Sigmoid colon (tissue), 7 donors: Measurements from ENCODE around the gene C2. TPM values are rescaled to one million over a fixed set of nuclear protein-coding genes. Genes with fewer than 3 reads are reported as not detected.
A peak's percentile ranks its signal among the peaks of the same experiment; 100 is the strongest.

Source experiments
- DNase-seq: peaks from one replicate; pipeline ENCODE4 v3.0.0-alpha.2; 2019
- H3K27ac ChIP-seq, 4 donors: fragments of 200-600 bp; sonication (generic); one replicate each; pipeline ENCODE4 v1.5.1; 2016 to 2019; ENCODE audit warnings: mild to moderate bottlenecking in 1 of 4
- H3K27me3 ChIP-seq, 3 donors: fragments of 200-600 bp; sonication (generic); one replicate each; pipeline ENCODE4 v1.5.1; 2019; ENCODE audit warnings: mild to moderate bottlenecking in 1 of 3
- H3K36me3 ChIP-seq, 4 donors: fragments of 200-600 bp; sonication (generic); one replicate each; pipeline ENCODE4 v1.5.1; 2016 to 2019
- H3K4me1 ChIP-seq, 4 donors: fragments of 200-600 bp; sonication (generic); one replicate each; pipeline ENCODE4 v1.5.1; 2017 to 2019
- H3K4me3 ChIP-seq, 4 donors: fragments of 200-600 bp; sonication (generic); one replicate each; pipeline ENCODE4 v1.5.1; 2017 to 2019; ENCODE audit warnings: mild to moderate bottlenecking in 2 of 4, moderate library complexity in 1 of 4
- H3K9me3 ChIP-seq, 4 donors: fragments of 200-600 bp in 3 of 4; sonication (generic) in 3 of 4; one replicate each; pipeline versions ENCODE4 v1.5.1 to v1.6.1; 2013 to 2019
- EP300 ChIP-seq, 4 donors: sonication (generic); formaldehyde crosslinking; IDR thresholded peaks; one replicate each; pipeline ENCODE4 v1.6.1; 2017; ENCODE audit warnings: antibody characterized with exemption in 4 of 4
- POLR2A ChIP-seq, 2 donors: fragments of 450-650 bp; IDR thresholded peaks; one replicate each; pipeline ENCODE4 v1.6.1; 2016; ENCODE audit warnings: antibody characterized with exemption in 2 of 2, mild to moderate bottlenecking in 2 of 2, moderate library complexity in 2 of 2
- POLR2AphosphoS5 ChIP-seq, 4 donors: sonication (generic); formaldehyde crosslinking; IDR thresholded peaks; one replicate each; pipeline ENCODE4 v1.6.1; 2017; ENCODE audit warnings: antibody characterized with exemption in 4 of 4
- WGBS, 2 donors: extraction: QIAGEN DNeasy Blood & Tissue Kit; methylation state at CpG; one replicate each; pipeline ENCODE4 v1.1.7; 2013; 5-methylcytosine and 5-hydroxymethylcytosine counted together
- intact Hi-C: fragments of 100-400 bp; cut with DNase I; formaldehyde crosslinking; loops from one replicate; pipeline ENCODE4 v1.15.1; 2023
- polyA plus RNA-seq, 3 donors: library from polyadenylated mRNA; stranded (reverse); fragments of 200-250 nt; gene quantifications; one replicate each; pipeline ENCODE4 v1.2.3, GENCODE V29; 2013
- total RNA-seq, 4 donors: library from RNA; depleted of rRNA; stranded (reverse); fragments of >200 nt; gene quantifications; one replicate each; pipeline ENCODE4 v1.1.0, GENCODE V29; 2016
- TF ChIP-seq, protein P1 (sequence below), 4 experiments: fragments of 450-650 bp in 3 of 4; fragments of 200-600 bp in 1 of 4; IDR thresholded peaks; one replicate each; pipeline ENCODE4 v1.5.1; 2016 to 2019; ENCODE audit warnings: antibody characterized with exemption in 4 of 4, mild to moderate bottlenecking in 3 of 4, moderate library complexity in 2 of 4
- donor health status: healthy with polysubstance abuse.
- donor health status: Bipolar disorder and iron deficiency.
- donor health status: healthy.

C2 gene
- total and polyA plus RNA-seq, 7 donors: 4.9 to 39.2 (median 15.7) TPM

DNA sequence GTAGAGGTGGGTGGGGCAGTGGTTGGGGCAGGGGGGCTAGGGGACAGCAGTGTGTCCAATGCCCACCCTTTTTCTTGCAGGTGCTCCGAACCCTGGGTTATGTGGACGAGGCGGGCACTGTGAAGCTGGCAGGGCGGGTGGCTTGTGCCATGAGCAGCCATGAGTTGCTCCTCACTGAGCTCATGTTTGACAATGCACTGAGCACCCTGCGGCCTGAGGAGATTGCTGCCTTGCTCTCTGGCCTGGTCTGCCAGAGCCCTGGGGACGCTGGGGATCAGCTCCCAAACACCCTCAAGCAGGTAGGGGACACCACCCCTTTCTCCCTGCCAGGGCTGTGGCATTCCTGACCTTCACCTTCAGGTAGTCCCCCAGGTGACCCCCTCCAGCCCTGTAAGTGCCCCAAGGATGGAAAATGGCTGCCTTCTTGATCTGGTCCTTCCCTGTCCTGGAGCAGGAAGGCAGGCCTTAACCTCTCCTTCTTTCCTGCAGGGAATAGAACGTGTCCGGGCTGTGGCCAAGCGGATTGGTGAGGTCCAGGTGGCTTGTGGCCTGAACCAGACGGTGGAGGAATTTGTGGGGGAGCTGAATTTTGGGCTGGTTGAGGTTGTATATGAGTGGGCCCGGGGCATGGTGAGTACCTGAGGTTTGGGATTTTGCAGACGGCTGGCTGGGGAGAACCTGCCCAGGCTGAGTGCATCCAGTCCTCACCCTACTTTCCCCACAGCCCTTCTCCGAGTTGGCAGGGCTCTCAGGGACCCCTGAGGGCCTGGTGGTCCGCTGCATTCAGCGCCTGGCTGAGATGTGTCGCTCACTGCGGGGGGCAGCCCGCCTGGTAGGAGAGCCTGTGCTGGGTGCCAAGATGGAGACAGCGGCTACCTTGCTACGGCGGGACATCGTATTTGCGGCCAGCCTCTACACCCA lies 41.5 kb downstream of the C2 start:
- WGBS, 2 donors: 89 to 91% methylated on average over 23 of the region's 23 CpGs
- H3K36me3 ChIP-seq: peaks cover 3 to 68% (median 44%) of the 10 kb centered on the region in 4 donors
- H3K4me1 ChIP-seq: peaks cover 0 to 34% (median 29%) of the 10 kb centered on the region in 4 donors
- H3K27ac ChIP-seq: no peak overlapping the region
- H3K27me3 ChIP-seq: no peaks in the 10 kb centered on the region
- DNase-seq: peak; percentile 65
- intact Hi-C loops: no loop called here
- TF ChIP-seq POLR2A (IDR thresholded peaks at IDR 0.05) (no peak), EP300 (IDR thresholded peaks at IDR 0.05) (no peak), POLR2AphosphoS5 (IDR thresholded peaks at IDR 0.05) (no peak)
- TF ChIP-seq, protein P1, sequence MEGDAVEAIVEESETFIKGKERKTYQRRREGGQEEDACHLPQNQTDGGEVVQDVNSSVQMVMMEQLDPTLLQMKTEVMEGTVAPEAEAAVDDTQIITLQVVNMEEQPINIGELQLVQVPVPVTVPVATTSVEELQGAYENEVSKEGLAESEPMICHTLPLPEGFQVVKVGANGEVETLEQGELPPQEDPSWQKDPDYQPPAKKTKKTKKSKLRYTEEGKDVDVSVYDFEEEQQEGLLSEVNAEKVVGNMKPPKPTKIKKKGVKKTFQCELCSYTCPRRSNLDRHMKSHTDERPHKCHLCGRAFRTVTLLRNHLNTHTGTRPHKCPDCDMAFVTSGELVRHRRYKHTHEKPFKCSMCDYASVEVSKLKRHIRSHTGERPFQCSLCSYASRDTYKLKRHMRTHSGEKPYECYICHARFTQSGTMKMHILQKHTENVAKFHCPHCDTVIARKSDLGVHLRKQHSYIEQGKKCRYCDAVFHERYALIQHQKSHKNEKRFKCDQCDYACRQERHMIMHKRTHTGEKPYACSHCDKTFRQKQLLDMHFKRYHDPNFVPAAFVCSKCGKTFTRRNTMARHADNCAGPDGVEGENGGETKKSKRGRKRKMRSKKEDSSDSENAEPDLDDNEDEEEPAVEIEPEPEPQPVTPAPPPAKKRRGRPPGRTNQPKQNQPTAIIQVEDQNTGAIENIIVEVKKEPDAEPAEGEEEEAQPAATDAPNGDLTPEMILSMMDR (IDR thresholded peaks at IDR 0.05): no peak
- no peaks in the 10 kb centered on the region for H3K9me3 ChIP-seq
- no peak overlapping the region for H3K4me3 ChIP-seq

DNA sequence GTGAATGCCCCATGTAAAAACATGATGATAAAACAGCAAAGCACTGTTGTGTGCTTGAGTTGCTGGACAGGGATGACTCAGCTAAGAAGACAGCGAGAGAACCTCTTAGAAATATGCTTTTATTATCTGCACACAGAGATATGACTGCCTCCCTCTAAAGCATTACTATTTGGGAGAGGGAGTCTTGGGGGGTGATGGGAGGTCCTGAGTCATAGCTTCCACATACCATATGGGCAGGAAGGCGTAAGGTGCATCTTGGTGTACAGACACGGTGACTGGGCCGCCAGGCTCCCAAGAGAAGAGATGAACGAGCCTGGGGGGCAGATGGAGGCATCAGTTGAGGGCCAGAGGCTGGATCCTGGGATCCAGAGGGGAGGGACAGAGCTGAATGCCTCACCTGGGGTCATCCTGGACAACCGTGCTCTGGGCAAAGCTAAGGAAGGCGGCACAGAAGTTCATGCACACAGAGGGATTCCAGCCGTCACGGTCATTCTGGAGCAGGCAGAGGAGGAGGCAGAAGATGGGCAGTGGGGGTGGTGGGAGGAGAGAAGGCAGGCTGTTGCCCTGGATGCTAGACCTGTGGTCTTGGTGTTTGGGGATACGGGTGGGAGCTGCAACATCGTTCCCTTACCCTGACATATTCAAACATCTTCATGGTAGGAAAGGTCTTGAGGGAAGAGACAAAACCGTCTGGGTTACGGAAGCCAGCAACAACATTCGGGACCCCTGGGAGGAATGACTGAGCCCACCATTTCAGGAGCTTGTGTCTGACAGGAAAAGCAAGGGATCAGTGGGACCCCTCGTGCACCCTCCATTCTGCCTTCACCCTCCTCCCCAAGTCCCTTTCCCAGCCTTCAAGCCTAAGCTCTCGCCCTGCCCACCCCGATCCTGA lies 42.4 kb downstream of the C2 start:
- 81 to 85% methylated on average over 17 of the region's 17 CpGs for WGBS, 2 donors
- Histone ChIP-seq H3K9me3 (no peaks in the 10 kb centered on the region), H3K4me1 (peaks cover 0 to 36% (median 29%) of the 10 kb centered on the region in 4 donors), H3K27ac (peak overlapping the region; percentile 93 to 96 (median 94)), H3K4me3 (no peak overlapping the region), H3K27me3 (no peaks in the 10 kb centered on the region), H3K36me3 (peaks cover 0 to 59% (median 36%) of the 10 kb centered on the region in 4 donors)
- peak; percentile 61 for DNase-seq
- intact Hi-C loops: loop anchor here (10.0 kb wide), 1 partner anchor 225 kb away; the partner anchor contains the start of genes GPSM3 and PBX2
- TF ChIP-seq, protein P1 (IDR thresholded peaks at IDR 0.05): no peak
- TF ChIP-seq POLR2A (IDR thresholded peaks at IDR 0.05): no peak
- no peak for TF ChIP-seq POLR2AphosphoS5 (IDR thresholded peaks at IDR 0.05)
- TF ChIP-seq EP300 (IDR thresholded peaks at IDR 0.05): no peak

DNA sequence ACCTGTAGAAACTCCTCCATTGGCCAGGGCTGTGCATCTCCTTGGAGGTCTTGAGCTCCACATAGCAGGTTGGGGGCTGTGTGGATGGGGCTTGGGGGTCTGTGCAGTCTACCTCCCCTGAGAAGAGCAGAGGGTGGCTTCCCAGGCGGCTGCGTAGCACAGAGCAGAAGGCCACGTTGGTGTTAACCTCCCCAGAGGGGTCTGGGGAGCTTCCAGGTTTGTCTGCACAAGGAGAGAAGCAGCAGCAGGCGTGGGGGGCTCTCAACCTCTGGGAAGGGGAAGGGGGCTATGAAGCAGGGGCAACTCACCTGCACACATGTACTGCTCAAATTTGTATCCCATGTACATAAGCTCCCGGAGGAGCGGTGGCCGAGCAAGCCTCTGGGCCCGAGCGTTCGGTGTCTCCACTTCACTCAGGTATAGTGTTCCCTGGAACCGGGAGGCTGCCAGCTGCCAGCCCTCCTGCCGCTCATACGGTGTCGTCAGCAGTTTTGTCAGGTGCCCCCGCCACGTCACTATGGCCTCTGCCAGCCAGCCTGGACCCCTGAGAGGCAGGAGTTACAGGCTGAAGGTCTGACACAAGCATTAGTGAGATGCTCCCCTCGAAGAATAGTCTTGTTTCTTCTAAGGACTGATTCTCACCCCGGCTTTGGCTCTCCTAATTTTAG lies 43.2 kb downstream of the C2 start:
- intact Hi-C loops: loop anchor here (1.0 to 10.0 kb wide), 2 partner anchors 11 to 224 kb away; partner anchors contain the start of genes GPSM3, PBX2 and SKIC2
- Histone ChIP-seq H3K4me3 (peak overlapping the region; percentile 50 to 81 (median 65)), H3K27ac (peak overlapping the region; percentile 93 to 96 (median 94)), H3K9me3 (no peaks in the 10 kb centered on the region), H3K4me1 (peaks cover 0 to 36% (median 29%) of the 10 kb centered on the region in 4 donors), H3K36me3 (peaks cover 0 to 51% (median 33%) of the 10 kb centered on the region in 4 donors), H3K27me3 (no peaks in the 10 kb centered on the region)
- TF ChIP-seq EP300 (IDR thresholded peaks at IDR 0.05) (no peak), POLR2A (IDR thresholded peaks at IDR 0.05) (no peak), POLR2AphosphoS5 (IDR thresholded peaks at IDR 0.05) (no peak)
- TF ChIP-seq, protein P1 (IDR thresholded peaks at IDR 0.05): no peak
- WGBS, 2 donors: 82 to 86% methylated on average over 18 of the region's 18 CpGs
- peak; percentile 68 for DNase-seq
